ENCODE measurements around the gene ADAMTS8. TPM values are rescaled to one million over a fixed set of nuclear protein-coding genes. Genes with fewer than 3 reads are reported as not detected.

The ADAMTS8 gene
- polyA plus RNA-seq, 1 experiment = 0.05 TPM

DNA sequence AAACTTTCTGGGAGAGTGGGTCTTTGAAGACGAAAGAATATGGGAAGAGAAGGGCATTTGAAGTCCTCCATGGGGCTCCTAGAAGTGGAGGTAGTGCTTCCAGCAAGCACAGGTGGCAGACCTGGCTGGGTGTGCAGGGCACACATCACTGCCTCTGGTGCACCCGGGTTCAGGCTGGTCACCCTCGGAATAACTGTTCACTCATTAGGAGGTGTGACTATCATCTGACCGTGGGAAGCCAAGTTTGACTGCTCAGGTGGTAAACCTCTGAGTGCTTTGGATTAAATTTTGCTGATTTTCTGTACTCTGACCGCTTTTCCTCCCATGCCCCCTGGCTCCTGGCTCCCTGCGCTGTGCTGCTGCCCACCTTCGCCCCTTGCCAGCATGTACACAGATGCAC is 31.1 kb upstream of the ADAMTS8 start:
- CTCF ChIA-PET = interaction anchor here (1.9 kb wide), 1 partner anchor 9 kb away, joined by 5 read pairs; no protein-coding TSS in a partner anchor
- POLR2A ChIA-PET = no interaction called here

DNA sequence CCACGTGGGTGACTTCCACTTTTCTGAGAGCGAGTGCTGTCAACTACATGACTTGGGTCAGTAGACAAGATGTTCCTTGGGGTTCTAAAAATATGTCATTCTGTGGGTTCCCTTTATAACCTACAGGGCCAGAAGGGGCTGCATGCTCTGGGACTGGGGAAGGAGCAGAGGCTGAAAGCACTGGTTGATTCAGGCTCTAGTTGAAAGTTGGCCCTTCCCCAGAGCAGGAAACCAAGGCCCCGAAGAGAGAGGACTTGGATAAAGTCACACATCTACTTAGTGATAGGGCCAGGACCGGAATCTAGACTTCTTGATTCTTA is 30.0 kb upstream of the ADAMTS8 start:
- no peak overlapping the region for H3K4me3 ChIP-seq (ENCODE audit: low read depth, low read length)
- H3K27me3 ChIP-seq (ENCODE audit: control insufficient read depth, insufficient read depth, low read length) = no peaks in the 10 kb centered on the region; the same call in 1 of the 2 replicates
- H3K36me3 ChIP-seq (ENCODE audit: control insufficient read depth, insufficient read depth, low read length) = peaks cover 12% of the 10 kb centered on the region
- POLR2A ChIA-PET = no interaction called here
- TF ChIP-seq CTCF (IDR thresholded peaks at IDR 0.05; ENCODE audit: insufficient read depth, low read depth, low read length) = no peak
- no peak for DNase-seq (ENCODE audit: low read depth)
- CTCF ChIA-PET = no interaction called here

More for the DNA sequence above, 31.1 kb upstream of the ADAMTS8 start:
- DNase-seq (ENCODE audit: low read depth) = no peak
- no peaks in the 10 kb centered on the region; the same call in 1 of the 2 replicates for H3K27me3 ChIP-seq (ENCODE audit: control insufficient read depth, insufficient read depth, low read length)
- peaks cover 12% of the 10 kb centered on the region for H3K36me3 ChIP-seq (ENCODE audit: control insufficient read depth, insufficient read depth, low read length)
- no peak for TF ChIP-seq CTCF (IDR thresholded peaks at IDR 0.05; ENCODE audit: insufficient read depth, low read depth, low read length)
- no peak overlapping the region for H3K4me3 ChIP-seq (ENCODE audit: low read depth, low read length)

DNA sequence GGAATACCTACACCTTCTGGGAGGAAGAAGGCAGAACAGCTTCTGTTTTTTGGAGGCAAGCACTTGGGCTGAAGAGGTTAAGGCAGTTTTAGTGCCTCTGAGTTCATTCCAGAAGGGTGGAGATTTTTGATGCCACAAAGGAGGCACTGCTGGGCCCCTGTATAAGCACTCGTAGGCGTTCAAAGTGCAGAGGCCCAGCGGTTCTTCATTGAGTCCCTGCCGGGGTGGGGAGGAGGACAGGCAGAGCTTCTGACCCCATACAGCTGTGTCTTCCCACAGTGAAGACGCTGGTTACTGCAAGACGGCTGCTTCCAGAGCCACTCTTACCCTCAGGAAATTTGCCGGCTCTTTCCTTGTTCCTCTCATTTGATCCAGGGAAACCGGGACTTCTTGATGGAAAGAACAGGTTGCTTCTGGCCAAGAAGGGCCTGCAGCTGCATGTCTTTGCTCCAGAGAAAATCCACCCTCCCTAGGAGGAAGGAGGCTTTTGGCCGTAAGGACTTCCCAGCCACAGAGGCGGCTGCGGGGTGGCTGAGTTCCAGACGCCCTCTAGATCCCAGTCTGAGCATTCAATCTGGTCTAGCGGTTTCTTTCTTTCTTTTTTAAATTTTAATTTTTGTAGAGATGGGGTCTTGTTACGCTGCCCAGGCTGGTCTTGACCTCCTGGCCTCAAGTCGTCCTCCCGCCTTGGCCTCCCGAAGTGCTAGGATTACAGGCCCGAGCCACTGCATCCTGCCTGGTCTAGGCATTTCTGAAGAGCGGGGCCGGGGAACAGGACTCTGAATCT is 29.4 kb upstream of the ADAMTS8 start:
- Histone ChIP-seq H3K36me3 (ENCODE audit: control insufficient read depth, insufficient read depth, low read length) (peaks cover 12% of the 10 kb centered on the region), H3K4me3 (ENCODE audit: low read depth, low read length) (no peak overlapping the region), H3K27me3 (ENCODE audit: control insufficient read depth, insufficient read depth, low read length) (no peaks in the 10 kb centered on the region; the same call in 1 of the 2 replicates)
- CTCF ChIA-PET = no interaction called here
- POLR2A ChIA-PET = no interaction called here
- no peak for DNase-seq (ENCODE audit: low read depth)
- no peak for TF ChIP-seq CTCF (IDR thresholded peaks at IDR 0.05; ENCODE audit: insufficient read depth, low read depth, low read length)

GRCh38 chr11:130456286-130456685 is 27.9 kb upstream of the ADAMTS8 start:
- DNase-seq (ENCODE audit: low read depth) = no peak
- POLR2A ChIA-PET = no interaction called here
- Histone ChIP-seq H3K36me3 (ENCODE audit: control insufficient read depth, insufficient read depth, low read length) (peaks cover 3% of the 10 kb centered on the region), H3K27me3 (ENCODE audit: control insufficient read depth, insufficient read depth, low read length) (no peaks in the 10 kb centered on the region; the same call in 1 of the 2 replicates), H3K4me3 (ENCODE audit: low read depth, low read length) (no peak overlapping the region)
- TF ChIP-seq CTCF (IDR thresholded peaks at IDR 0.05; ENCODE audit: insufficient read depth, low read depth, low read length) = no peak
- CTCF ChIA-PET = no interaction called here

- H3K27me3 ChIP-seq (ENCODE audit: control insufficient read depth, insufficient read depth, low read length) = no peaks in the 10 kb centered on the region; the same call in 1 of the 2 replicates
- POLR2A ChIA-PET = no interaction called here
- peaks cover 3% of the 10 kb centered on the region for H3K36me3 ChIP-seq (ENCODE audit: control insufficient read depth, insufficient read depth, low read length)
- no peak for TF ChIP-seq CTCF (IDR thresholded peaks at IDR 0.05; ENCODE audit: insufficient read depth, low read depth, low read length)
- CTCF ChIA-PET = interaction anchor here (1.2 kb wide), 1 partner anchor 406 kb away, joined by 4 read pairs; no protein-coding TSS in a partner anchor
- H3K4me3 ChIP-seq (ENCODE audit: low read depth, low read length) = no peak overlapping the region
- DNase-seq (ENCODE audit: low read depth) = no peak
Observed at GRCh38 chr11:130455483-130456127, 27.2 kb upstream of the ADAMTS8 start.
